Karpas-422 (cell line): Measurements from ENCODE around the gene PTGFRN. TPM values are rescaled to one million over a fixed set of nuclear protein-coding genes. Genes with fewer than 3 reads are reported as not detected.
"Not testable (repeated sequence)": the region's sequence is repeated elsewhere in the genome, so short reads cannot be mapped to it uniquely, and the experiment has no call there.

Source experiments
- DNase-seq: peaks from one replicate; pipeline ENCODE4 v3.0.0-alpha.2; 2015
- H2AFZ ChIP-seq: fragments of 200-600 bp; sonication (generic); 2 replicates; pipeline ENCODE4 v1.6.1; 2014; ENCODE audit warnings: antibody characterized with exemption, low read length, mixed read lengths
- H3K27ac ChIP-seq: fragments of 200-600 bp; sonication (generic); 2 replicates; pipeline ENCODE4 v1.5.1; 2014; ENCODE audit warnings: mild to moderate bottlenecking, low read length, moderate library complexity
- H3K27me3 ChIP-seq: fragments of 200-600 bp; sonication (generic); 2 replicates; pipeline ENCODE4 v1.6.1; 2014; ENCODE audit warnings: low read length, mixed read lengths
- H3K36me3 ChIP-seq: fragments of 200-600 bp; sonication (generic); 2 replicates; pipeline ENCODE4 v1.6.1; 2014; ENCODE audit warnings: low read length, mixed read lengths; ENCODE audit not compliant: insufficient read depth
- H3K4me1 ChIP-seq: fragments of 200-600 bp; sonication (generic); 2 replicates; pipeline ENCODE4 v1.6.1; 2014; ENCODE audit warnings: mild to moderate bottlenecking, low read length, mixed read lengths
- H3K4me2 ChIP-seq: fragments of 200-600 bp; sonication (generic); 2 replicates; pipeline ENCODE4 v1.6.1; 2014; ENCODE audit warnings: low read length, low read depth, mild to moderate bottlenecking; ENCODE audit not compliant: poor library complexity, severe bottlenecking
- H3K4me3 ChIP-seq: fragments of 200-600 bp; sonication (generic); 2 replicates; pipeline ENCODE4 v1.5.1; 2014; ENCODE audit warnings: mild to moderate bottlenecking, antibody characterized with exemption, low read length, mixed read lengths
- H3K79me2 ChIP-seq: fragments of 200-600 bp; sonication (generic); 2 replicates; pipeline ENCODE4 v1.6.1; 2014; ENCODE audit warnings: mild to moderate bottlenecking, low read length, mixed read lengths
- H3K9ac ChIP-seq: fragments of 200-600 bp; sonication (generic); 2 replicates; pipeline ENCODE4 v1.6.0; 2014; ENCODE audit warnings: low read length
- H3K9me2 ChIP-seq: fragments of 200-600 bp; sonication (generic), shearing (Covaris generic); replicated peaks from 2 replicates; pipeline ENCODE4 v1.6.0; 2014; ENCODE audit warnings: mild to moderate bottlenecking, low read length, moderate library complexity; ENCODE audit not compliant: insufficient read depth
- H3K9me3 ChIP-seq: fragments of 300-700, 200-600 bp; sonication (generic); 2 replicates; pipeline ENCODE4 v1.6.1; 2014; ENCODE audit warnings: low read length, mixed read lengths
- H4K20me1 ChIP-seq: fragments of 200-600 bp; sonication (generic); 2 replicates; pipeline ENCODE4 v1.6.1; 2014; ENCODE audit warnings: mild to moderate bottlenecking, antibody characterized with exemption, low read length, low read depth; ENCODE audit not compliant: insufficient read depth
- total RNA-seq: library from RNA; depleted of rRNA; stranded (reverse); fragments of >200 nt; shearing (Covaris generic); gene quantifications from 2 replicates; pipeline ENCODE4 v1.2.3, GENCODE V29; 2014; ENCODE audit warnings: low replicate concordance

PTGFRN gene
- total RNA-seq, 1 experiment from 2014 or later, result not detected

DNA sequence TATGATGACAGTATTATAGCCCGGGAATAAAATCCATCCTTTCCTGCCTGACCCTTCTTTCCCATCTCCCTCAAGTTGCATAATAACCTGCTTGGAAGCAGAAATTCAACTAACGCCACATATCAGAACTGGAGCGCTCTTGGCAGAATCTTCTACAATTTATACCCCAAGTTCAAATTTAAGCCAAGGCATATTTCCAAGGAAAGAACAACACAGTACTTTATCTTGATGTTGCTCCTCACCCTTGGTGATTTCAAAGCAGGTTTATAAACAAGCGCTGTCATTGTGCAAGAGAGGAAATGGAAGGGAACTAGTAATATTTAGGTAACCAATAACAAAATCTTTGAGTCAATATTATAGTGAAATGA is 38.0 kb upstream of the PTGFRN start:
- no peak for DNase-seq
- Histone ChIP-seq H3K79me2 (no peaks in the 10 kb centered on the region), H3K36me3 (no peaks in the 10 kb centered on the region), H3K9me2 (no peaks in the 10 kb centered on the region), H2AFZ (no peak overlapping the region), H3K4me1 (no peaks in the 10 kb centered on the region), H3K4me3 (no peak overlapping the region), H3K9ac (no peak overlapping the region), H3K9me3 (no peaks in the 10 kb centered on the region), H3K4me2 (no peak overlapping the region), H3K27ac (no peak overlapping the region), H3K27me3 (no peaks in the 10 kb centered on the region), H4K20me1 (no peaks in the 10 kb centered on the region)

DNA sequence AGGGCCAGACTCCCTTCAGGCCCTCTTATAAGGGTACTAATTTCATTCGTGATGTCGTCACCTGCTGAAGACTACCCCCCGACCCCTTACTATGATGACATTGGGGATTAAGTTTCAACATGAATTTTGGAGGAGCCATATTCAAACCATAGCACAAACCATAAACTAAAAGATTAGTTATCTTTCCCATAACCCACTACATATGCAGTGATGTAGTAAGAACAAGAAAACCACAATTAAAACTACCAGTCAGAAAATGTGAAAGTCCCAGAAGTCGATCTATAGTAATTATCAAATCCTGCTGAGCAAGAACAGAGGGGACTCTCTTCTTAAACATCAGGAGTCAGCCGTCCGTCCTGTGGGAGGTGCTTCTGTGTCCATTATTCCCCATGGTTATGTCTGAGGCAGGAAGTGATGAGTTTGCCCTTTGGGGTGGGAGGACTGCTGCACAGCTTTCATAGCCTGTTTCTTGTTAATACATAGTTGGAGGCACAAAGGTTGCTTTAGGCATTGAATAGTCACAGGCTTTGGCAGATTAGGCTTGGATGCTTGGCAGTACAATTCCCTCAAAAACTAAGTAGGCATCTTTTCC is 35.9 kb upstream of the PTGFRN start:
- DNase-seq, result no peak

DNA sequence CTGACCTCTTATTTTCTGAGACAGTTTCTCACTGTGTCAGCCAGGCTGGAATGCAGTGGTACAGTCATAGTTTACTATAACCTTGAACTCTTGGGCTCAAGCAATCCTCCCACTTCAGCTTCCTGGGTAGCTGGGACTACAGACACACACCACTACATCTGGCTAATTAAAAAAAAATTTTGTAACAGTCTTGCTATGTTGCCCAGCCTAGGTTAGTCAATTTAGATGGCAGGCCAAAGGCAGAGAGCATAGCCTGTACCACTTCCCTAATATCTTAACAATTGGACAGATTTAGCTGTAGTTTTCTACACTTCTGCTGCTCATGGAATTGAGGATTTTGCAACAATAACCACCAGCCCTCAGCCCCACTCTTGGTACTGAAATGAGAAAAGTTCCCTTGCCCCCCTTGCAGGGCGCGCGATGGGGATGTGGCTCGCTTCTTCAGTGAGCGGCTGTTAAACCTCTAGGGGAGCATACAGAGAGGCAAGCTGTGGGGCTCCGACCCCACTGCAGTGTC is 34.9 kb upstream of the PTGFRN start:
- H3K79me2 ChIP-seq, result no peaks in the 10 kb centered on the region
- H3K27ac ChIP-seq, result no peak overlapping the region
- H4K20me1 ChIP-seq, result no peaks in the 10 kb centered on the region
- H3K4me3 ChIP-seq, result no peak overlapping the region
- no peak for DNase-seq
- no peaks in the 10 kb centered on the region for H3K36me3 ChIP-seq
- H3K4me2 ChIP-seq, result no peak overlapping the region
- H3K27me3 ChIP-seq, result no peaks in the 10 kb centered on the region
- H3K9me3 ChIP-seq, result no peaks in the 10 kb centered on the region
- no peak overlapping the region for H3K9ac ChIP-seq
- no peak overlapping the region for H2AFZ ChIP-seq
- no peaks in the 10 kb centered on the region for H3K9me2 ChIP-seq
- no peaks in the 10 kb centered on the region for H3K4me1 ChIP-seq

More for the DNA sequence above, 35.9 kb upstream of the PTGFRN start:
- no peaks in the 10 kb centered on the region for H3K9me2 ChIP-seq
- no peak overlapping the region for H3K4me3 ChIP-seq
- no peak overlapping the region for H3K27ac ChIP-seq
- no peaks in the 10 kb centered on the region for H3K79me2 ChIP-seq
- no peaks in the 10 kb centered on the region for H4K20me1 ChIP-seq
- no peaks in the 10 kb centered on the region for H3K27me3 ChIP-seq
- no peaks in the 10 kb centered on the region for H3K36me3 ChIP-seq
- H3K9me3 ChIP-seq, result no peaks in the 10 kb centered on the region
- no peak overlapping the region for H2AFZ ChIP-seq
- H3K4me1 ChIP-seq, result no peaks in the 10 kb centered on the region
- H3K9ac ChIP-seq, result no peak overlapping the region
- no peak overlapping the region for H3K4me2 ChIP-seq

DNA sequence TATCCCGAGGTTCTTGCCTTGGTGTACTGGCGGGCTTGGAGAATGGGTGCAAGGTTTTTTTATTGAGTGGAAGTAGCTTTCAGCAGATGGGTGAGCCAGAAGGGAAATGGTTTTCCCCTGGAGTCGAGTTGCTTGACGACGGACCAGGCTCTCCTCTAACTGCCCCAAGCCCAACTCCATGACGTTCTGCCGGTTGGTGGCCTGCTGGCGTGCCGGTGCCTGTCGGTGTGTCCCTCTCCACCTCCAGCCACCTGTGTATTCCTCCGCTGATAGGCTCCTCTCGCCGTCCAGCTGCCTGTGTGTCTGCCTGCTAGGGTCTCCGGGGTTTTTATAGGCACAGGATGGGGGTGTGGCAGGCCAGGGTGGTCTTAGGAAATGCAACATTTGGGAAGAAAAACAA is 34.3 kb upstream of the PTGFRN start:
- Histone ChIP-seq H3K79me2 (no peaks in the 10 kb centered on the region), H3K4me3 (no peak overlapping the region), H3K4me2 (no peak overlapping the region), H3K9ac (no peak overlapping the region), H3K9me3 (no peaks in the 10 kb centered on the region), H3K27me3 (no peaks in the 10 kb centered on the region), H3K4me1 (no peaks in the 10 kb centered on the region), H3K36me3 (no peaks in the 10 kb centered on the region), H2AFZ (no peak overlapping the region), H3K9me2 (no peaks in the 10 kb centered on the region), H4K20me1 (no peaks in the 10 kb centered on the region), H3K27ac (no peak overlapping the region)
- DNase-seq, result no peak

DNA sequence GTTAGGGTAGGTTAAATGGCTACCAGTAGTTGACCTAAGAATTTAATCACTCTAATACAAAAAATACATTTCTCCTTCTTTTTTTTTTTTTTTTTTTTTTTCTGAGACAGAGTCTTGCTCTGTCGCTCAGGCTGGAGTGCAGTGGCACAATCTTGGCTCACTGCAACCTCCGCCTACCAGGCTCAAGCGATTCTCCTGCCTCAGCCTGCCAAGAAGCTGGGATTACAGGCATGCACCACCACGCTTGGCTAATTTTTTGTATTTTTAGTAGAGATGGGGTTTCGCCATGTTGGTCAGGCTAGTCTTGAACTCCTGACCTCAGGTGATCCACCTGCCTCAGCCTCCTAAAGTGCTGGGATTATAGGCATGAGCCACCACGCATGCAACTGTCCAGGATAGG is 33.8 kb upstream of the PTGFRN start:
- not testable (repeated sequence) for H3K27ac ChIP-seq, H3K4me1 ChIP-seq, H4K20me1 ChIP-seq, H3K36me3 ChIP-seq, H3K9me2 ChIP-seq, H3K4me3 ChIP-seq, H3K27me3 ChIP-seq, H3K79me2 ChIP-seq, H3K9ac ChIP-seq, H3K9me3 ChIP-seq, DNase-seq, H3K4me2 ChIP-seq, H2AFZ ChIP-seq

DNA sequence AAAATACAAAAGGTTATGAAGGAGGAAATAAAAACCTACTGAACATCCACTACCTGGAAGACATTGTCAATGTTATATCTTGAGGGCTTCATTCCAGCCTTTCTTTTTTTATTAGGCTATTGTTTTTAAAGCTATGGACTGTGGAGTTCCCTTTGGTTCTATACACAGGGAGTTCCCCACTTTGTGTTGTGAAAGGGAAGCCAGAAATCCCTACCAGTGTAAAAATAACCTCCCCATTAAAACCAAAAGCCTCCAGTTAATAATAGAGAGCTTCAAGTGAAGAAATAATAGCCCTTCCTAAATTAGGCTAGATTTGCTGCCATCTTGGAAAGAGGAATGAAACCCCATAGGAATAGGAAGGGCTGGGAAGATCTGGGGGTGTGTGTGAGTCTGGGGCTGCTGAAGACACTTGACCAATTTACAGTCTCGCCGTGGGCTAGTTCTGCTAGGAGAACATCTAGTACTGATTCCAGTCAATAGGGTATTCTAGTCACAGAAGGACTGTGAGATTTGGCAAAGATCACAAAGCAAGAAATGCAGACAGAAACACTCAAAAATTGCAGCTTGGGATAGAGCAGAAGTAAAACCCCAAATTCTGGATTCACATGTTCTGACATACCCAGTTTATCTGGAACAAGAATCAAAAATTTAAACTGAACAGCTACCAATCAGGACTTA is 32.4 kb upstream of the PTGFRN start:
- no peaks in the 10 kb centered on the region for H3K27me3 ChIP-seq
- H3K36me3 ChIP-seq, result no peaks in the 10 kb centered on the region
- H3K9me3 ChIP-seq, result no peaks in the 10 kb centered on the region
- no peaks in the 10 kb centered on the region for H3K79me2 ChIP-seq
- DNase-seq, result no peak
- H3K9ac ChIP-seq, result no peak overlapping the region
- no peaks in the 10 kb centered on the region for H3K9me2 ChIP-seq
- H3K4me3 ChIP-seq, result no peak overlapping the region
- no peaks in the 10 kb centered on the region for H3K4me1 ChIP-seq
- no peaks in the 10 kb centered on the region for H4K20me1 ChIP-seq
- H2AFZ ChIP-seq, result no peak overlapping the region
- no peak overlapping the region for H3K4me2 ChIP-seq
- no peak overlapping the region for H3K27ac ChIP-seq

DNA sequence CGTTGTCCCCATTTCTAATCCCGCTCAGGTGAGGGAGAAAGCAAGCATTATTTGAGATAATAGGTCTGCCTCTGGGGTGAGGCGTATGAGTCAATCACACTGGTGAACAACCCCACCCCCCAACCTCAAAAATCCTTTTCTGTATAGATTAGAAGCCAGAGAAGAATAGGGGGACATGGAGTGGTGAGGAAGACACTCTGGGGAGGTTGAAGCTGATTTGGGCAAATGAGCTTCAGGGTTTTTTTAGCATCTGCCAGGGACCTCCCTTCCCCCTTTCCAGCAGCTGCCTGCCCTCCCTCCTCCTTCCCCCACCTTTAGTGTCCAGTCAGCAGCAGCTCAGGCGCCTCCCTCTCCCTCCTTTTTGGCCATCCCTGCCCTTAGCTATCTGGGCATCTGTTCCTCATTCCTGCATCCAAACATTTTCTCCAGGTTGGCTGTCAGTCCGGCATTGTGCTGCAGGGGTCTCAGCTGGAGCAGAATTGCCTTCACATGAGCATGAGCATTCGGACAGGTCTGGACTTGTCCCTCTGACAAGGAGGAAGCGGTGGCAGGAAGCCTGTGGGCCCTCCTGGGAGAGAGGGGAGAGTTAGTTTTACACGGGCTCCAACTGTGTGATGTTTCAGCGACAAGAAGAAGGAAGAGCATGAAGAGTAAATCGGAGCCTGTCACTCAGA is 30.8 kb upstream of the PTGFRN start:
- no peak overlapping the region for H2AFZ ChIP-seq
- no peak overlapping the region for H3K9ac ChIP-seq
- H3K79me2 ChIP-seq, result no peaks in the 10 kb centered on the region
- no peak overlapping the region for H3K27ac ChIP-seq
- H3K9me2 ChIP-seq, result no peaks in the 10 kb centered on the region
- no peaks in the 10 kb centered on the region for H3K27me3 ChIP-seq
- H3K4me2 ChIP-seq, result no peak overlapping the region
- DNase-seq, result no peak
- no peak overlapping the region for H3K4me3 ChIP-seq
- no peaks in the 10 kb centered on the region for H3K4me1 ChIP-seq
- H3K36me3 ChIP-seq, result no peaks in the 10 kb centered on the region
- no peaks in the 10 kb centered on the region for H3K9me3 ChIP-seq
- H4K20me1 ChIP-seq, result no peaks in the 10 kb centered on the region

DNA sequence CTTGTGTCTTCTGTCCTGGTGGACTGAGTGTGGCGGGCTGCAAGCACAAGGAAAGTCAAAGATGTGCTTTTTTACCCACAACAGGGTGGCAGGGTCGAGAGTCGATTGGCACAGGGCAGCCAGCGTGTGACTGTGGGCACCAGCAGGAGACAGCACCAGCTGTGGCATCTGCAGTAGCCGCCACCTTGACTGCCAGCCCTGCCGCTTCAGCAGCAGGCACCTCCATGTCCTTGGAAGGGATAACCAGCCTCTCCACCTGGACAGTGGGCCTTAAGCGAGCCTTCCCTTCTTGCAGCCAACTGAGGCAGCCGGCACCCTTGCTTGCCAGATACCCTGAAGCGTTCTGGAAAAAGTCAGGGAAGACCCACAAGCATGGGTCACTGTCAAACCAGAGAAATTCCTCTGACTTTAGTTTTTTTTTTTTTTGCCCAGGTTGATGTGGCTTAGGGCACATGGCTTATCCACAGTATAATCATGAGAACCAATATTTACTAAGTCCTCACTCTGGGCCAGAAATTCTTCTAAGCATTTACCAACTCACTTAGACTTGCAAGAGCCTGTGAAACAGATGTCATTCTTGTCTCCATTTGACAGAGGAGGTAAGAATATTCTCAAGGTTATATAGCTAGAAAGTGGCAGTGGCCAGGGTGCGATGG is 30.1 kb upstream of the PTGFRN start:
- Histone ChIP-seq H3K4me3 (no peak overlapping the region), H3K79me2 (no peaks in the 10 kb centered on the region), H3K9me3 (no peaks in the 10 kb centered on the region), H3K36me3 (no peaks in the 10 kb centered on the region), H4K20me1 (no peaks in the 10 kb centered on the region), H3K9ac (no peak overlapping the region), H3K27ac (no peak overlapping the region), H3K27me3 (no peaks in the 10 kb centered on the region), H3K9me2 (no peaks in the 10 kb centered on the region), H3K4me1 (no peaks in the 10 kb centered on the region), H2AFZ (no peak overlapping the region), H3K4me2 (no peak overlapping the region)
- no peak for DNase-seq
